Measurements from ENCODE around the gene PCDHGB5. TPM values are rescaled to one million over a fixed set of nuclear protein-coding genes. Genes with fewer than 3 reads are reported as not detected.
"Not testable (repeated sequence)": the region's sequence is repeated elsewhere in the genome, so short reads cannot be mapped to it uniquely, and the experiment has no call there.

PCDHGB5 gene
- total RNA-seq, 1 donor from 2014 or later, result 2.7 TPM

GRCh38 chr5:141402553-141403243 lies 5.0 kb downstream of the PCDHGB5 start, which contains the start of gene PCDHGA9:
PCDHGA9 (plus strand) TSS chr5:141402778; CDS start chr5:141402953, 175 bp downstream.
- TF ChIP-seq CTCF (IDR thresholded peaks at IDR 0.05), result no peak
- DNase-seq (no peak), ATAC-seq (ENCODE audit: low read depth) (no peak)
- POLR2A ChIA-PET, result no interaction called here
- H3K4me3 Mint-ChIP-seq, result peak within 1 kb of the TSS; percentile 70
- CTCF ChIA-PET, result no interaction called here
- H3K36me3 Mint-ChIP-seq (ENCODE audit: low read depth), result no peaks in the 10 kb centered on the region
- peaks cover 6% of the 10 kb centered on the region for H3K4me1 Mint-ChIP-seq
- H3K27me3 Mint-ChIP-seq, result peaks cover 51% of the 10 kb centered on the region
- H3K9me3 Mint-ChIP-seq, result peaks cover 21% of the 10 kb centered on the region
- H3K27ac Mint-ChIP-seq, result no peak within 1 kb of the TSS
- intact Hi-C loops (cut with micrococcal nuclease), result no loop called here

- no peak for TF ChIP-seq CTCF (IDR thresholded peaks at IDR 0.05)
- intact Hi-C loops (cut with micrococcal nuclease), result no loop called here
- Mint-ChIP-seq H3K27me3 (peaks cover 53% of the 10 kb centered on the region), H3K4me1 (peaks cover 6% of the 10 kb centered on the region), H3K4me3 (no peak overlapping the region), H3K36me3 (ENCODE audit: low read depth) (no peaks in the 10 kb centered on the region), H3K27ac (no peak overlapping the region), H3K9me3 (peaks cover 21% of the 10 kb centered on the region)
- ChIA-PET CTCF (no interaction called here), POLR2A (no interaction called here)
- DNase-seq, result no peak
- no peak for ATAC-seq (ENCODE audit: low read depth)
Observed at GRCh38 chr5:141403387-141403786, 5.6 kb downstream of the PCDHGB5 start.

GRCh38 chr5:141407790-141408505 lies 10.2 kb downstream of the PCDHGB5 start, which contains the start of gene PCDHGB6:
PCDHGB6 (plus strand) TSS chr5:141408021; CDS start chr5:141408203, 182 bp downstream.
- DNase-seq; H3K4me1 Mint-ChIP-seq; H3K36me3 Mint-ChIP-seq (ENCODE audit: low read depth); POLR2A ChIA-PET; intact Hi-C loops (cut with micrococcal nuclease): not testable (repeated sequence)
- peaks cover 52% of the 10 kb centered on the region for H3K27me3 Mint-ChIP-seq
- peak within 1 kb of the TSS; percentile 62 for H3K4me3 Mint-ChIP-seq
- peaks cover 20% of the 10 kb centered on the region for H3K9me3 Mint-ChIP-seq
- ATAC-seq (ENCODE audit: low read depth), result peak; percentile 78
- H3K27ac Mint-ChIP-seq, result peak within 1 kb of the TSS; percentile 1
- CTCF ChIA-PET, result interaction anchor here (0.7 to 2.3 kb wide), 5 partner anchors 10 to 160 kb away, joined by 3 to 9 read pairs (median 3); partner anchors contain the start of genes PCDHGB5 and PCDHGC3

GRCh38 chr5:141409598-141410306 lies 12.0 kb downstream of the PCDHGB5 start:
- Mint-ChIP-seq H3K27me3 (peaks cover 50% of the 10 kb centered on the region), H3K4me3 (no peak overlapping the region), H3K36me3 (ENCODE audit: low read depth) (peaks cover 2% of the 10 kb centered on the region), H3K27ac (no peak overlapping the region), H3K4me1 (peaks cover 18% of the 10 kb centered on the region), H3K9me3 (peaks cover 19% of the 10 kb centered on the region)
- no peak for TF ChIP-seq CTCF (IDR thresholded peaks at IDR 0.05)
- intact Hi-C loops (cut with micrococcal nuclease), result loop anchor here (5.0 to 10.0 kb wide), 3 partner anchors 37 to 465 kb away; partner anchors contain the start of genes PCDH1, PCDHGA6, PCDHGB3 and TAF7
- POLR2A ChIA-PET, result no interaction called here
- ATAC-seq (ENCODE audit: low read depth) (no peak), DNase-seq (no peak)
- CTCF ChIA-PET, result no interaction called here

- POLR2A ChIA-PET, result no interaction called here
- H3K27ac Mint-ChIP-seq, result no peak overlapping the region
- ATAC-seq (ENCODE audit: low read depth) (no peak), DNase-seq (no peak)
- peaks cover 2% of the 10 kb centered on the region for H3K36me3 Mint-ChIP-seq (ENCODE audit: low read depth)
- H3K4me3 Mint-ChIP-seq, result no peak overlapping the region
- intact Hi-C loops (cut with micrococcal nuclease), result loop anchor here (5.0 to 10.0 kb wide), 3 partner anchors 39 to 463 kb away; partner anchors contain the start of genes PCDH1, PCDHGA6, PCDHGB3 and TAF7
- CTCF ChIA-PET, result interaction anchor here (3.4 kb wide), 1 partner anchor 152 kb away, joined by 38 read pairs; no protein-coding TSS in a partner anchor
- TF ChIP-seq CTCF (IDR thresholded peaks at IDR 0.05), result no peak
- H3K4me1 Mint-ChIP-seq, result peaks cover 18% of the 10 kb centered on the region
- peaks cover 14% of the 10 kb centered on the region for H3K9me3 Mint-ChIP-seq
- H3K27me3 Mint-ChIP-seq, result peaks cover 46% of the 10 kb centered on the region
Observed at GRCh38 chr5:141411575-141411974, 13.8 kb downstream of the PCDHGB5 start.

Measured in activated B cell treated with CpG ODN at 0.5 μM for 24 hours (primary cell).